GM21423 (cell line): Measurements from ENCODE around the gene MTUS2.
"Not testable (repeated sequence)": the region's sequence is repeated elsewhere in the genome, so short reads cannot be mapped to it uniquely, and the experiment has no call there.

Experiments used
- ATAC-seq: cut with Tn5 transposase; IDR thresholded peaks from one replicate; pipeline ENCODE4 v1.9.1; 2021; ENCODE audit warnings: mild to moderate bottlenecking, moderate library complexity; ENCODE audit not compliant: unreplicated experiment

The MTUS2 gene

GRCh38 chr13:29156136-29156535 is 336.0 kb downstream of the MTUS2 start:
- ATAC-seq: no peak

- no peak for ATAC-seq
Measured at GRCh38 chr13:29159871-29160270, 339.7 kb downstream of the MTUS2 start.

DNA sequence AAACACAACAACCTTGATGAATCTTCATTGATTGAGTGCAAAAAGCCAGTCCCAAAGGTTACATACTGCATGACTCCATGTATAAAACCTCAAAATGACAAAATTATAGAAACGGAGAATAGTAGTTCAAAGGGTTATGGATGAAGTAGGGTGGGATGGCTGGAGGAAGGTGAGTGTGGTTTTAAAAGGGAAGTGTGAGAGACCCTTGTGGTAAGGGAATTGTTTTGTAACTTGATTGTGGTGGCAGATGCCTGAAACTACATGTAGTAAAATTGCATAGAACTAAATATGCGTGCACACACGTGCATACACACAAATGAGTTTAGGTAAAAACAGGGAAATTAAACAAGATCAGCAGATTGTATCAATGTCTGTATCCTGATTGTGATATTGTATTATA is 340.7 kb downstream of the MTUS2 start:
- ATAC-seq: no peak

GRCh38 chr13:29161676-29162075 is 341.5 kb downstream of the MTUS2 start:
- no peak for ATAC-seq

- no peak for ATAC-seq
Measured at GRCh38 chr13:29162638-29163235, 342.6 kb downstream of the MTUS2 start.

DNA sequence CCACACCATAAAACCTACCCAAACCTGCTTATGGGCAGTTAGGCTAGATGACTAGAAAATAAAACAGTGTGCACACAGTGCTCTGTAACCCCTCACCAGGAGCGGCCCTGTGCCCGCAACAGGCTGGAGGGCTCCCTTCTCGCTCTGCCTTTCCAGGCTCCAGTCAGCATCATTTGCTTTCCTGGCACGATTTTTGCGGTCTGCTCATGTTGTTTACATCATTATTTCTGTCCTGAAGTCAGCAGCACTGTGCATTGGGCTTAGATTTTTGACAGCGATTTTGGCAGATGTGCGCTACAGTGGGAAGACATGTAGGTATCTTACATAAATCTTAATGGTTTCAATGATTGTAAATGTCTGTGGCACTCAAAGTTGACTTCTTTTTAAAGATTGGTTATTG is 344.0 kb downstream of the MTUS2 start:
- no peak for ATAC-seq

GRCh38 chr13:29165216-29165615 is 345.1 kb downstream of the MTUS2 start:
- ATAC-seq: no peak

DNA sequence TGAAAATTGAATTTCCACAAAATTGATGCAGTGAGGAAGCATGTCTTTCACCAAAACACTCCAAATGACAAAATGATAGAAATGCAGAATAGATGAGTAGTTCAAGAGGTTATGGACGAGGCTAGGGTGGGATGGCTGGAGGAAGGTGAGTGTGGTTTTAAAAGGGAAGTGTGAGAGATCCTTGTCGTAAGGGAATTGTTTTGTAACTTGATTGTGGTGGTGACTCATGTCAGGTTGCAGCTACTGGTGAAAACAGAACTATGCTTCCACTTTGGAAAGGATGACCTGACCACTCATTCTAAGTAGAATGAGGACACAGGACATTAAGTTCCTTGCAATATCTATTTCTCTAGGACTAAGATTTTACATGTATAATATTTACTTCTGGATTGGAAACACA is 345.7 kb downstream of the MTUS2 start:
- no peak for ATAC-seq

DNA sequence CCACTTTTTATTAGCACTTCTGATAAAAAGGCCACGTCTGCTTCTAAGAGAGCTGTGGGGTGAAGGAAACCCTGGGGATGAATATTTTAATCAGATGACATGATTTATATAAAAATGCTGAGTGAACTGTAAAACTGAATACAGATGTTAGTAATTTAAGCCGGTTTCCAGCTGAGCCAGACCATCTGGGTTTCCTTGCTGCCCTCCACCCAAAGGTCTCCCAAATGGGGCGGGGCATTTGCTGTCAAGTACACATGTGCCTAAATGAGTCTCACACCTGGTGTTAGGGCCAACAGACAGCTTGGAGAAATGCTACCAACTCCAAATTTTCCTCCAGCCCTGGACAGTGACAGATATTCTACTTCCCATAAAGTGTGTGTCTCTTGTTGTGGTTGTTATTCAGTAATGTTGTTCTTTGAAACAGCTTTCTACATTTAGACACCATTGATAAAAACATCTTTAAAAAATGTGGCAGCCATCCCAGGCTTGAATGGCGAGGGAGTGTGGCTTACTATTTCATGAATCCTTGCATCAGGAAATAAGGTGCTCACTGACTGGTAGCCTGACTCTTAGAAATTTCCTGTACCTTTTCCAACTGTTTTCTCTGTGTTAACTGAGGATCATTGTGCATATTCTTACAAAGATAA is 350.4 kb downstream of the MTUS2 start:
- no peak for ATAC-seq

GRCh38 chr13:29171244-29171643 is 351.1 kb downstream of the MTUS2 start:
- ATAC-seq: no peak

- no peak for ATAC-seq
Measured at GRCh38 chr13:29174093-29174492, 354.0 kb downstream of the MTUS2 start.

- no peak for ATAC-seq
Measured at GRCh38 chr13:29175250-29175873, 355.2 kb downstream of the MTUS2 start.

GRCh38 chr13:29180055-29180454 is 359.9 kb downstream of the MTUS2 start:
- ATAC-seq: no peak

DNA sequence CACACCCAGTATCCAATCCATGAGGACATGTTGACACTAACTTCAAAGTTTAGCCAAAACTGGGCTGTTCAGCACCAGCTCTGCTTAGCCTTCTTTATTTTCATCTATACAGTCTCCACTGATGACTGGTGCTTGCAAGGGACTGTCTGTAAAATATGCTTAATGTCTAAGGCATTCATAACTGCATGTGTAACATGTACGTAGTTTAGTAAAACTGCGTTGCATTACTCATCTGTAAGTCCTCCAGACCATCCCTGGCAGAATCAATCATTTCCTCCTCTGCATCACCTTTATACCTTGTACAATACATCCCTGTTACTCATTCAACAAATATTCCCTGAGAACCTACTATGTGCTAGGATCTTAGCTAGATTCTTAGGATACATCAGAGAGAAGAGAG is 362.1 kb downstream of the MTUS2 start:
- ATAC-seq: no peak

- no peak for ATAC-seq
Measured at GRCh38 chr13:29185926-29186325, 365.8 kb downstream of the MTUS2 start.

DNA sequence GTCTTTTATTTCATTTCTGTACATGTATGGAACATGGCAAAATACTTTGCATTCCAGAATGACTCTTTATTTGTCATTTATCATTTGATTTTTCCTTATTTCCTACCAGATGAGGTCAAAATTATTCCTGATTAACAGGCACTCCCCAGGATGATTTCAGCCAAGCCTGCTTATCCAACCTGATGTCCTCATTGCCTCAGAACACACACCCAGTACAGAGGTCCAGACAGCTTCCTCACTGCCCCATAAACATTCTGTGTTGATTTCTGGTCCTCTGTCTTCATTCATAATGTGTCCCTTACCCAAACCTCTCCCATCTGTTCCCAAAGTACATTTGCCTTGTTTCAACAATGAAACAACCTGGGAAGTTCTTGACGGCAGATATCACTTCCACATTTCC is 367.4 kb downstream of the MTUS2 start:
- no peak for ATAC-seq

DNA sequence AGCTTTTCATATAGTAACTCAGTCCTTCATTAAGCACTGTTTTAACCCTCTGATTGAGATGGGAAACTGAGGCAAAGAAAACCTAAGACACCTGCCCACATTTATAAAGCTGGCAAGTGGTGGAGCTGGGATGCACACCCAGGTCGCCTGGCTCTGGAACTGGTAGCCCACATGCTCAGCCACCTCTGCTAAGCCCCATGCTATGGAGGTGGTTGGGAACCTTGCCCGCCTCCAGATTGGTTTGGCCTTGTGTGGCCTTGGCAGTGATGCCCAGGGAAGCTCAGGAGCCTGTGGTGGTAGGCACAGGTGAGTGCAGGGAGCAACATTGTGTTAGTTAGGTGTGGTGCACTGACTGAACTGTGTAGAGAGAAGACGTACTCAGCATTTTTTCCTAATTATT is 370.2 kb downstream of the MTUS2 start:
- ATAC-seq: no peak

DNA sequence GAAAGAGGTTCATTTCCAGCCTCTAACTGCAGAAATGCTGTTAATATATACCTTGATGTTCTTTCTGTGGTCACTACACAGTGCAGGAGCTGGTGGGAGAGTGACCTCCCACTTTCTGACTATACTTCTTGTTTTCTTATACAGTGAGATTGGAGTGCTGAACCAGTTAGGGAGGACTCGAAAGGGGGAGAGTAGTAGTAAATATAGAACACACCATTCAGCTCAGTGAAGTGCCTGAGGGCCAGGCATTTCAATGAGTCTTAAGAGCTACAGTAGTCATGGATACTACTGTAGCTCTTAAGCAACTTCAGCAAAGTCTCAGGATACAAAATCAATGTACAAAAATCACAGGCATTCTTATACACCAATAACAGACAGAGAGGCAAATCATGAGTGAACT is 372.9 kb downstream of the MTUS2 start:
- no peak for ATAC-seq

DNA sequence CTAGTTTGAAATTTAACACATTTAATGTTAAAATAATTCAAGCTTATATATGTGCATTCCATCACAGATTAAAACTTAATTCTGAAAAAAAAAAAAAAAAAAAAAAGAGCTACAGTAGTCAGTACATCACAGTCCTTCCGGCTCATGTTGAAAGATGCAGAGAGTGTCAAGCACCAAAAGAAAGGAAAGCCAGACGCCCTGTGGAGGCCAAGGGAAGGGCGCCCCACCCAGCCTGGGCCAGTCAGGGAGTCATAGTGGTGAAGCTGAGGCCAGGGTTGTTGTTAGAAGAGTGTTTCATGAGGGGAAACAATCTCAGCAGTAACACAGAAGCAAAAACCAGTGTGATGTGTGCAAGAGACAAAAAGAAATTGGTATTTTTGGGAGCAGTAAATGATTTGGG is 375.3 kb downstream of the MTUS2 start:
- no peak for ATAC-seq

DNA sequence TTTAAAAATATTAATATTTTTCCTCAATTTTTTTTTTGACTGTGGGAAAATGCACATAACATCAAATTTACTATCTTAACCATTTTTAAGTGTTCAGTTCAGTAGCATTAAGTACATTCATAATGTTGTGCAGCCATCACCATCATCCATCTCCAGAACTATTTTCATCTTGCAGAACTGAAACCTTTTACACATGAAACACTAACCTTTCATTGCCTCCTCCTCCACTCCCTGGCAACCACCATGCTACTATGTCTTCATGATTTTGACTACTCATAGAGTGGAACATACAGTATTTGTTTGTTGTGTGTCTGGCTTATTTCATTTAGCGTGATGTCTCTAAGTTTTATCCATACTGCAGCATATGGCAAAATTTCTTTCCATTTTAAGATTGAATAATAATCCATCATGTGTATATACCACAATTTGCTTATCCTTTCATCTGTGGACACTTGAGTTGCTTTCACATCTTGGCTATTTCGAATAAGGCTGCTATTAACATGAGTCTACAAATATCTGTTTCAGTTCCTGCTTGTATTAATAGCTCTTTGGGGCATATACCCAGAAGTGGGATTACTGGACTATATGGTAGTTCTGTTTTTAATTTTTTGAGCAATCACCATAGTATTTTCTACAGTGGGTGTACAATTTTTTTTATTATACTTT is 376.4 kb downstream of the MTUS2 start:
- ATAC-seq: peak; percentile 75

DNA sequence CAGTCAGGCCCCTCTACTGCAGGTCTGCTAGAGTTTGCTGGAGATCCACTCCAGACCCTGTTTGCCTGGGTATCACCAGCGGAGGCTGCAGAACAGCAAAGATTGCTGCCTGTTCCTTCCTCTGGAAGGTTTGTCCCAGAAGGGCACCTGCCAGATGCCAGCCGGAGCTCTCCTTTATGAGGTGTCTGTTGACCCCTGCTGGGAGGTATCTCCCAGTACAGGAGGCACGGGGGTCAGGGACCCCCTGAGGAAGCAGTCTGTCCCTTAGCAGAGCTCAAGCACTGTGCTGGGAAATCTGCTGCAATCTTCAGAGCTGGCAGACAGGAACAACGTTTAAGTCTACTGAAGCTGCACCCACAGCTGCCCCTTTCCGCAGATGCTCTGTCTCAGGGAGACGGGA is 382.6 kb downstream of the MTUS2 start:
- not testable (repeated sequence) for ATAC-seq

DNA sequence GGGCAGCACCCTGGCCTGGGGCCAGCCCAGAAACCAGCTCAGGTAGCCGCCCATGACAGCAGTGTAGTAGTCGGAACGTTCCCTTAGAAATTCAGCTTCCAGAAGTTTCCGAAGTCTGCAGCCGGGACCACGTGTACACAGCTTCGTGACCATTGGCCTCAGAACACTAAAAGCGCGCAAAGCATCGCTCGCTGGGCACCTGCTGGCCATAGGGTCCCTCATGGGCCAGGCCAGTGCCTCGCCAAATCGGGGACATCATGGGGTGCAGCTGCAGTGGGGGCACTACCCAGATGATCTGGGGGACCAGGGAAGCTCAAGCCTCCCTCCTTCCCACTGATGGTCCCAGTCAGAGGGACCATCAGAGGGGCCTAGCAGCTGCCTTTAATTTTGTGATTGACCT is 384.5 kb downstream of the MTUS2 start:
- no peak for ATAC-seq
